ENCODE measurements around the gene ZDHHC14.

GRCh38 chr6:157659536-157660271, 278.7 kb downstream of the ZDHHC14 start:
- no peak for TF ChIP-seq CTCF (IDR thresholded peaks at IDR 0.05; ENCODE audit: low read length)
- TF ChIP-seq EZH2 (optimal IDR thresholded peaks at IDR 0.05; ENCODE audit: low read depth, low read length), result no peak
